Effector memory CD4-positive, alpha-beta T cell (primary cell): ENCODE measurements around the gene DUSP22.
"Not testable (repeated sequence)": the region's sequence is repeated elsewhere in the genome, so short reads cannot be mapped to it uniquely, and the experiment has no call there.

Experiments used
- DNase-seq, 3 donors: peaks; one replicate each; pipeline ENCODE4 v3.0.0-alpha.2; 2020
- H3K27ac ChIP-seq: 2 replicates; pipeline ENCODE4 v1.7.0; 2013; ENCODE audit warnings: mild to moderate bottlenecking, low read length, moderate library complexity; ENCODE audit not compliant: insufficient read depth, poor library complexity, severe bottlenecking
- H3K27me3 ChIP-seq: replicated peaks from 2 replicates; pipeline ENCODE4 v1.7.0; 2013; ENCODE audit warnings: mild to moderate bottlenecking, low read length; ENCODE audit not compliant: insufficient read depth, control insufficient read depth, poor library complexity, severe bottlenecking
- H3K36me3 ChIP-seq: 2 replicates; pipeline ENCODE4 v1.7.0; 2013; ENCODE audit warnings: mild to moderate bottlenecking, low read length, moderate library complexity; ENCODE audit not compliant: control insufficient read depth, insufficient read depth
- H3K4me1 ChIP-seq: 2 replicates; pipeline ENCODE4 v1.7.0; 2013; ENCODE audit warnings: low read length, mild to moderate bottlenecking; ENCODE audit not compliant: control insufficient read depth, insufficient read depth, poor library complexity, severe bottlenecking
- H3K4me3 ChIP-seq: 2 replicates; pipeline ENCODE4 v1.7.0; 2013; ENCODE audit warnings: low read length, low read depth, mild to moderate bottlenecking; ENCODE audit not compliant: insufficient read depth, poor library complexity, severe bottlenecking
- H3K9me3 ChIP-seq: 2 replicates; pipeline ENCODE4 v1.7.0; 2013; ENCODE audit warnings: mild to moderate bottlenecking, low read length, moderate library complexity; ENCODE audit not compliant: control insufficient read depth

The DUSP22 gene

DNA sequence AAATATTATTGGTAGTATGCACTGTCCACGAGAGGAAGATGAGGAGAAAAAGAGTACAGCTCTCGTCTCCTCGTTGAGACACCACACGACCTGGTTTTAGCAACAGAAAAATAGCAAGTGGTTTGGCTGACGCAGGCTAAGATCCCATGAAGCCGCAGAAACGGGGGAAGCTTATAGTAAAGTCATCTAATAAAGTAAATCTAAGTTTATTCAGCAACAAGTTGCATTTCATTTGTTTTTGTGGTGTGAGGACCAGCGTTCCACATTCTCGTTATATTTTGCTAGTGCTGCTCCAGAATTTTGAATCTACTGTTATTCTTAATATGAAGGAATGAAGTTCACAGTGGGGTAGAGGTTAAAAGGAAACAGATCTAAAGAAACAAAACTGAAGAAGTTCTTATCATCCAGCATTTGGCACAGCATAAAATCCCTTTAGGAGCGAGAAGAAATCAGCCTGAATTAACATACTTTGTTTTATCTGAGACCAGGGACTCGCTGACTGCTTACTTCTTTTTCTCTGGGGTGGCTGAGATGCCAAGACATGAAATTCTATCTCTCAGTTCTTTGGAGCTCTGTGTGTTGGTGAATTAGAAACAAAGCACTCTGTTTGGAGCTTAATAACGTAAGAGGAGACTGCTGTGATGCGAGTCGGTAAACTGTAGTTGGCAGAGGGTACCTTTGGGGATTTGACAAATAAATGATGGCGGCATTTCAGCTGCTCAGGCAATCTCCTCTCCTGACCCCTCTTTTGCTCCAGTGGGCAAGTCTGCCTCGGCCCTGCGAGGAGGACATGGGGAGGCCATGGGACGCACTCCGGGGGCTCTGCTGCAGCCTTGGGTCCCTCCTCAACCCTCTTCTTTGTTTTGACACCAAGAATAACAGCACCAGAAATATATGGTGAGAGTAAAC, 74.4 kb downstream of the DUSP22 start:
- Histone ChIP-seq H3K27ac (no peak overlapping the region), H3K4me3 (no peak overlapping the region), H3K9me3 (no peaks in the 10 kb centered on the region), H3K27me3 (no peaks in the 10 kb centered on the region), H3K4me1 (no peaks in the 10 kb centered on the region), H3K36me3 (no peaks in the 10 kb centered on the region)
- no peak for DNase-seq

GRCh38 chr6:367298-367794, 75.1 kb downstream of the DUSP22 start:
- H3K9me3 ChIP-seq = no peaks in the 10 kb centered on the region
- H3K36me3 ChIP-seq = no peaks in the 10 kb centered on the region
- H3K4me3 ChIP-seq = no peak overlapping the region
- no peaks in the 10 kb centered on the region for H3K4me1 ChIP-seq
- H3K27ac ChIP-seq = no peak overlapping the region
- DNase-seq = no peak
- H3K27me3 ChIP-seq = no peaks in the 10 kb centered on the region

GRCh38 chr6:367891-368630, 75.8 kb downstream of the DUSP22 start:
- no peak overlapping the region for H3K27ac ChIP-seq
- DNase-seq = no peak
- no peaks in the 10 kb centered on the region for H3K9me3 ChIP-seq

GRCh38 chr6:369559-370431, 77.5 kb downstream of the DUSP22 start:
- Histone ChIP-seq H3K27ac (no peak overlapping the region), H3K27me3 (no peaks in the 10 kb centered on the region), H3K4me3 (no peak overlapping the region), H3K9me3 (no peaks in the 10 kb centered on the region), H3K4me1 (no peaks in the 10 kb centered on the region), H3K36me3 (no peaks in the 10 kb centered on the region)
- no peak for DNase-seq

More at GRCh38 chr6:367891-368630, 75.8 kb downstream of the DUSP22 start:
- H3K4me3 ChIP-seq = no peak overlapping the region
- no peaks in the 10 kb centered on the region for H3K4me1 ChIP-seq
- H3K27me3 ChIP-seq = no peaks in the 10 kb centered on the region
- no peaks in the 10 kb centered on the region for H3K36me3 ChIP-seq

GRCh38 chr6:370555-370954, 78.3 kb downstream of the DUSP22 start:
- Histone ChIP-seq H3K27me3 (peaks cover 4% of the 10 kb centered on the region), H3K4me3 (no peak overlapping the region), H3K36me3 (no peaks in the 10 kb centered on the region), H3K27ac (no peak overlapping the region), H3K9me3 (no peaks in the 10 kb centered on the region), H3K4me1 (no peaks in the 10 kb centered on the region)
- no peak for DNase-seq

- H3K27ac ChIP-seq, H3K36me3 ChIP-seq, H3K9me3 ChIP-seq, H3K27me3 ChIP-seq, DNase-seq, H3K4me3 ChIP-seq, H3K4me1 ChIP-seq: not testable (repeated sequence)
These were observed 79.6 kb downstream of the DUSP22 start for GRCh38 chr6:371851-372250.

- H3K4me3 ChIP-seq = no peak overlapping the region
- no peaks in the 10 kb centered on the region for H3K4me1 ChIP-seq
- peaks cover 4% of the 10 kb centered on the region for H3K27me3 ChIP-seq
- no peak for DNase-seq
- no peaks in the 10 kb centered on the region for H3K9me3 ChIP-seq
- no peak overlapping the region for H3K27ac ChIP-seq
- H3K36me3 ChIP-seq = no peaks in the 10 kb centered on the region
These were observed 80.1 kb downstream of the DUSP22 start for GRCh38 chr6:372336-372911.

DNA sequence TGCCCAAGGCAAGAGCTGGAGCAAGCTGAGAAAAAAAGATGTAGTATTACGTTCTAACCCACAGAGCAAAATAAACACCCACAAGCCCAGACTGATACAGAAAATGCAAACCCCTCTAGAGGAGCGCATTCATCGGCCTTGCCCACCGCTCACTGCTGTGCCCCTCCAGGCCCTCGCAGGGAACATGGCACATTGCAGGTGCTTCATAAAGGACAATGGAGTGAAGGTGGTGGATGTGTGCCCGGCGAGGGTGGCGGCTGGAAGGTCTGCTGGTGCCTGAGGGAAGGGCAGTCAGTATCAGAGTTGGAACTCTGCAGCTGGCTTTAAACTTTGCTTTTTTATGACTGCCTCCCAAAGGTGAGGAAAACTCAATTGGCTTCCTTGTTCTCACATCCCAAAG, 80.7 kb downstream of the DUSP22 start:
- Histone ChIP-seq H3K4me1 (no peaks in the 10 kb centered on the region), H3K27me3 (peaks cover 4% of the 10 kb centered on the region), H3K9me3 (no peaks in the 10 kb centered on the region), H3K27ac (no peak overlapping the region), H3K4me3 (no peak overlapping the region), H3K36me3 (no peaks in the 10 kb centered on the region)
- no peak for DNase-seq
